Stimulated activated CD8-positive, alpha-beta memory T cell treated with anti-CD3 and anti-CD28 coated beads, Interleukin-12 subunit alpha, Interleukin-12 subunit beta, amount 100 ng/mL, for 24 hours (primary cell): ENCODE measurements around the gene AK3.
"Not testable (repeated sequence)": the region's sequence is repeated elsewhere in the genome, so short reads cannot be mapped to it uniquely, and the experiment has no call there.

Experiments
- DNase-seq: peaks from one replicate; pipeline ENCODE4 v3.0.0-alpha.2; 2020; ENCODE audit errors: extremely low read depth

AK3 gene

DNA sequence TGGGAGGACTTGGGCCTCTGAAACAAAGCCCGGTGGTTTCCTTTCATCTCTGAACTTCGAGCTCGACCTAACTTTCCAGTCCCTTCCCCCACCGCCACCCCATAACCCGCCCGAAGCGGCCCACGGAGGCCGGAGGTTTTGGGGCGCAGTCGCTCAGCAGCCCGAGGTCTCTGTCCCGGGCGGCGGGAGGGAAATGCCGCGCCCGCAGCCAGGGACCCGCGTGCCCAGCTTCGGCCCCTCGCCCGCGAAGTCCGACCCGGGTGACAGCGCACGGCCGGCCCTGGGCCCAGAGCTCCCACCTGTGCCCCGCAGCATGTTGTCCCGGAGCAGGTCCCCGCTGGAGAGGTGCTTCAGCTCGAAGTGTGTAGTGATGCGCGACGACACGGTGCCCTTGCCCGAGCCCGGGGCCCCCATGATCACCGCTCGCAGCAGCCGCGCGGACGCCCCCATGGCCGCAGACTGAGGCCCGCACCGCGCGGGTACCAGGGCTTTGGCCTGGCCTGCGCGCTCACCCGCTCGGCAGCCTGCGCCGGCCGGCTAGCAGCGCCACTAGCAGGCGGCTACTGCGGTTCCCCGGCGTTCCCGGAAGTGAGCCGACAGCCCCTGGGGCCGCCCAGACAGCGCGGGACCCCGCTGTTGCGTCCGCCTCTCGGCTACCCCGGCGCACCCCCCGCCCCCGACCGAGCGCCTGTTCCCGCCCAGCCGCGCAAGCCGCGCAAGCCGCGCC lies at the start of gene AK3:
AK3 (minus strand) TSS at position 565 of the 727 bp plus-strand sequence; CDS start at position 450, 115 bp downstream.
- peak; percentile 76 for DNase-seq

- DNase-seq: no peak
These were observed 47.7 kb upstream of the AK3 start for GRCh38 chr9:4788703-4789102.

DNA sequence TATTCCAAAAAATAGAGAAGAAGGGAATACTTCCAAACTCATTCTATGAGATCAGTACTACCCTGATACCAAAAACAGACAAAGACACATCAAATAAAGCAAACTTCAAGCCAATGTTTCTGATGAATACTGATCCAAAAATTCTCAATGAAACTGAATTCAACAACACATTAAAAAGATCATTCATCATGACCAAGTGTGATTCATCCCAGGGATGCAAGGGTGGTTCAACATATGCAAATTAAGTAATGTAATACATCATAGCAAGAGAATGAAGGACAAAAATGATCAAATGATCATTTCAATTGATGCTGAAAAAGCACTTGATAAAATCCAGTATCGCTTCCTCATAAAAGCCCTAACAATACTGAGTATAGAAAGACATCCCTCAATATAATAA lies 46.9 kb upstream of the AK3 start:
- no peak for DNase-seq

- DNase-seq: no peak
These were observed 45.6 kb upstream of the AK3 start for GRCh38 chr9:4786599-4786998.

- DNase-seq: no peak
These were observed 43.4 kb upstream of the AK3 start for GRCh38 chr9:4784403-4784802.

DNA sequence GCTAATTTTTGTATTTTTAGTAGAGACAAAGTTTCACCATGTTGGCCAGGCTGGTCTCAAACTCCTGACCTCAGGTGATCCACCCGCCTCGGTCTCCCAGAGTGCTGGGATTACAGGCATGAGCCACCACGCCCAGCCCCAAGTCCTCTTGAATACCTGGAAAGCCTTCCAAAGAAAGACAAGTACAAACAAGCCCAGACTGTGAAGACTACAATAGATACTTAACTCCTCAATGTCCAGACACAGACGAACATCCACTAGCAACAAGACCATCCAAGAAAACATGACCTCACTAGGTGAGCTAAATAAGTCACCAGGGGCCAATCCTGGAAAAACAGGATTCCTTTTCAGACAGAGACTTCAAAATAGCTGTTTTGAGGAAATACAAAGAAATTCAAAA lies 42.2 kb upstream of the AK3 start:
- not testable (repeated sequence) for DNase-seq

GRCh38 chr9:4781408-4781807 lies 40.4 kb upstream of the AK3 start:
- DNase-seq: no peak

DNA sequence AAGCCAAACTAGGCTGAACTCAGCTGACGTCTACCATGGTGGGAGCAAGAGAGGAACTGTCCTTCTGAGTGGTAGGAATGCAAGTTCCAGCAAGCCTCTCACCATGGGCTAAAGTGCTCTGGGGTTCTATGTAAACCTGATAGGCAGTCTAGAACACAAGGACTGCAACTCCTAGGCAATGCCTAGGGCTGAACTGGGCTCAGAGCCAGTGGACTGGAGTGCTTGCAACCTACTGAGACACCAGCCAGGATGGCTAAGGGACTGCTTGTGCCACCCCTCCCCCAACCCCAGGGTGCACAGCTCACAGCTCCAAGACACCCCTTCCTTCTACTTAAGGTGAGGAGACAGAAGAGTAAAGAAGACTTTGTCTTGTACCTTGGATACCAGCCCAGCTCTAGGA lies 39.6 kb upstream of the AK3 start:
- DNase-seq: no peak

DNA sequence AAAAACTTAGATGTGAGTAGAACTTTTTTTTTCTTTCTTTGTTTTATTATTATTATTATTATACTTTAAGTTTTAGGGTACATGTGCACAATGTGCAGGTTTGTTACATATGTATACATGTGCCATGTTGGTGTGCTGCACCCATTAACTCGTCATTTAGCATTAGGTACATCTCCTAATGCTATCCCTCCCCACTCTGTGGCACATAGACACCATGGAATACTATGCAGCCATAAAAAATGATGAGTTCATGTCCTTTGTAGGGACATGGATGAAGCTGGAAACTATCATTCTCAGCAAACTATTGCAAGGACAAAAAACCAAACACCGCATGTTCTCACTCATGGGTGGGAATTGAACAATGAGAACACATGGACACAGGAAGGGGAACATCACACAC lies 34.0 kb upstream of the AK3 start:
- DNase-seq: not testable (repeated sequence)

DNA sequence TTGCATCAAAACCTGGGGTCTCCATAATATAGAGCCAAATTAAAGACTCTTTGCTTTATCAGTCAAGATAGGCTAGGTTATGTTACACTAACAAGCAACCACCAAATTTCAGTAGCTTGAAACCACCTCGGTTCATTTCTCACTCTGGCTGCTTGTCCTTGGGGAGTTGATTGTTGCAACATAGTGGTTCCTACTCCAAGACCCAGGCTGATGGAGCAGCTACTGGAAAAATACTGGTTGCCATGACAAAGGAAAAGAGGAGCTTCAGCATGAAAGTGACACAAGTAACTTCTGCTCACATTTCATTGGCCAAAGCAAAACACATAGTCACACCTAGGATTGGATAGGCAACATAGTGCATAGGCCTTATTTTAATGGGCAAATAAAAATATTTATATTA lies 33.2 kb upstream of the AK3 start:
- DNase-seq: no peak

GRCh38 chr9:4771788-4772187 lies 30.8 kb upstream of the AK3 start:
- no peak for DNase-seq

GRCh38 chr9:4769321-4770080 lies 28.5 kb upstream of the AK3 start:
- DNase-seq: no peak

DNA sequence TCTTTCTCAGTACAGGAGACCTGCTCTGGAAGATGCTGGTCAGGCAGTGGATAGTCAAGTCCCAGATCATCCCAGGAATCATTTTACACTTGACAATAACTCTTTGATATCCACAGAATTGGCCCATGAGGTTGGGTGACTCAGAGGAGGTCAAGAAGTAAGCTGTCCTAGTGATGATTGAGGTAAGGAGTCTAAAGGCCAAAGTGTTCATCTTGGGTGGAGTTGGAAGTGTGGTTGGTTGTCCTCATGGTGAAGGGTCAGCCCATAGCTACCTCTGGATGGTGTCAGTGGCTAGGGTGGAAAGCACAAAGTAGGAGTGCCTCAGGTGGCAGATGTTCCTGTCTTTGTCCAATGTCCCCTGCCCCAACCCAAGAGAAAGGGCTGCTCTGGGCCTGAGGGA lies 27.7 kb upstream of the AK3 start:
- no peak for DNase-seq

DNA sequence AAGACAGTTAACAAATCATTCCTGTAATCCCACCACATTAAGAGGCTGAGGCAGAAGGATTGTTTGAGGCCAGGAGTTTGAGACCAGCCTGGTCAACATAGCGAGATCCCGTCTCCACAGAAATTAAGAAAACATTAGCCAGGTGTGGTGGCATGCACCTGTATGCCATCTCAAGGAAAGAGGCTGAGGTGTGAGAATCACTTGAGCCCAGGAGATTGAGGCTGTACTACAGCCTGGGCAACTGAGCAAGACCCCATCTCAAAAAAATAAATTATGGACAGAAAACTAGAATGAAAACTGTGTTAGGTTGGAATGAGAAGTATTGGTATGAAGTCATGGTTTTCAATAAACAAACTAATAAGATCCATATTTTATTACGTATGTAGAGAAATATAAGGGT lies 23.0 kb upstream of the AK3 start:
- no peak for DNase-seq

DNA sequence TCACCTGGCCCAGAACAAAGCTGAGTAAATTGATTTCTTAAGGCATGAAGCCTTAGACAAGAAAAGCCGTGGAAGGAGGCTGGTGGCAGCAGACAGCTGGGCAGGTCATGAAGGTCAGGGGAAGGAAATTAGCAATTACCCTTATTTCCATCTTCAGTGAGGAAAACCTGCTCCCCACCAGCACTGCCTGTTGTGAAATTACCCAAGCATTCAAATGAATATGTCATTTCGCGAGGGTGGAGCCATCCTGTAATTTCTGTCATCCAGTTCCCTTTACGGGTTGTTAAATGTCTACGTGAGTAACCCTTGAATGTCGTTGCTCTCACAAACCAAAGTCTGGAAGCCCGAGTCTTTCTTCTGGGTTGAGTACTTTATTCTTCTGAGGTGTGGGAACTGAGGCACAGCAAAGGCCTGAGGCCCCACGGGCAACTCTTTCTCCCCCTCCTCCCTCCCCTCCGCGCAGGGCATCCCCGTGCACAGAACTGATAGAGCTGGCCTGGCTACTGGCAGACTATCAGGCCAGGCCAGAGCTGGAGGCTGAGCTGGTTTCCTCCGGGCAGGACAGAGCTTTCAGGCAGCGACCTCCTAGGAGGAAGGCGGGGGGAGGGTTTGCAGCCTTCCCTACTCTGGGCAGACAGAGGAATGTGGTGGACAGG lies 22.0 kb upstream of the AK3 start:
- no peak for DNase-seq

DNA sequence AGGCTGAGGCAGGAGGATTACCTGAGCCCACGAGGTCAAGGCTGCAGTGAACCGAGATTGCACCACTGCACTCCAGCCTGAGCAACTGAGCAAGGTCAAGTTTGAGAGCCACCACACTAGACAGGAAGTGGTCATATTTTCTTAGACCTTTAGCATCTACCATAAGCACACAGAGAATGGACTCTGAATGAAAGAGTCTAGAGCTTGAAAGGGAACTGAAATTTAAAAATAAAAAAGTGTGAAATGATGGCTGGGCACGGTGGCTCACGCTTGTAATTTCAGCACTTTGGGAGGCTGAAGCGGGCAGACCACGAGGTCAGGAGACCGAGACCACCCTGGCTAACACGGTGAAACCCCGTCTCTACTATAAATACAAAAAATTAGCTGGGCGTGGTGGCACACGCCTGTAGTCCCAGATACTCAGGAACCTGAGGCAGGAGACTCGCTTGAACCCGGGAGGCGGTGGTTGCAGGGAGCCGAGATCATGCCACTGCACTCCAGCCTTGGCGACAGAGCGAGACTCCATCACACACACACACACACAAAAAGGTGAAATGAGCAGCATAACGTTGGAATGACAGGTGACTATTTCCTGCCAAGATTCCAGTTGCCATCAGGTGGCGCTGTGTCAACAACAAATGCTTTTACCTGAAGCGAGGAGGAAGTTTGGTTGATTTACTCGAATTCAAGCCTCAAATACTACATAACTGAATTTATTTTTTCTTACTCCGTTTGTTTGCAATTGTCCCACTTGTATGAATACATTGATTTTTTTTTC lies 21.3 kb upstream of the AK3 start:
- DNase-seq: peak; percentile 55

DNA sequence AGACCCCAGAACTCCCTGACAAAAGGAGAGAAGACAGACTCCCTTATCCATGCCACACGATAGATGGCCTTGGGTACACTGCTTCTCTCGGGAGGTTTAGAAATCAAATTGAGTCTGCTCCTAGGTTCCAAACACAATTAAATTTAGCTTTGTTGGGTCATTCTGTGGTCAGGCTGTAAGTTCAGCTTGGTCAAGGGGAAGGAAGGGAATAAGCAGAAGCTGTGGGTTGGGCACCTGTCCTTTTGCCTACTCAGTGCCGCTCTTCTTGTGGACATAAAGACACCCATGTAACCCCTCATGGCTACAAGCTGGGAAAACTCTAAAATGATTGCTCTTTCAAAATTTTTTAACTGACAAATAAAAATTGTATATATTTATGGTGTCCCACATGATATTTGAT lies 19.1 kb upstream of the AK3 start:
- no peak for DNase-seq

GRCh38 chr9:4756420-4756819 lies 15.4 kb upstream of the AK3 start:
- no peak for DNase-seq

- no peak for DNase-seq
These were observed 14.1 kb upstream of the AK3 start for GRCh38 chr9:4755026-4755609.

- not testable (repeated sequence) for DNase-seq
These were observed 13.5 kb upstream of the AK3 start for GRCh38 chr9:4754530-4754929.

DNA sequence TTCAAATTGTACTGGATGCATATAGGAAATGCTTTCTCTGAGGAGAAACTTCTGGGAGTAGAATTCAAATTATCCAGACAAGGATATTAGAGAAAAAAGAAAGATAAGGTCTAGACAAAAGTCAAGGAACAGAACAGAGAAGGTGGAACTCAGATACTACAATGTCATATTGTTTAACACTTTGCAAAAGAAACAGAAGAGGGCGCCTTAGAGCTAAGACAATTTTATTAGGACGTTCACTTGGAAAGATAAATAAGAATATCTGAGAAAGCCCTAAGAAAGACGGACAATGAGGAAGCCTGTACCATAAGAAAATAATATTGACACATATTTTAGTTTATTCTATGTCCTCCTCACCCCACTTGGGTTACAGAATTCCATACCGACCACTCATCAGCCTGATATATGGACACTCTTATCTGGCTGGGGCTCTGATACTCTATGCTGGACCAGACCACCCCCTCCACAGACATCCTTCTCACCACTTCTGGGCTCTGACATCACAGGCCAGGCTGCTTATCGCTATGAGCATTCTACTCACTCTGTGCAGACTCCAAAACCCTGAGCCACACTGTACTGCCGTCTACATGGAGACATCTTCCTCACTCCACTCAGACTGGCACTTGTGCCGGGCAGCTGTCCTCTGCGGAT lies 9.1 kb upstream of the AK3 start:
- DNase-seq: no peak
